ENCODE results near the gene ZNF112. TPM values are rescaled to one million over a fixed set of nuclear protein-coding genes. Genes with fewer than 3 reads are reported as not detected.

The ZNF112 gene
- total and polyA plus RNA-seq, 9 donors: 3.5 to 13.0 (median 8.2) TPM

DNA sequence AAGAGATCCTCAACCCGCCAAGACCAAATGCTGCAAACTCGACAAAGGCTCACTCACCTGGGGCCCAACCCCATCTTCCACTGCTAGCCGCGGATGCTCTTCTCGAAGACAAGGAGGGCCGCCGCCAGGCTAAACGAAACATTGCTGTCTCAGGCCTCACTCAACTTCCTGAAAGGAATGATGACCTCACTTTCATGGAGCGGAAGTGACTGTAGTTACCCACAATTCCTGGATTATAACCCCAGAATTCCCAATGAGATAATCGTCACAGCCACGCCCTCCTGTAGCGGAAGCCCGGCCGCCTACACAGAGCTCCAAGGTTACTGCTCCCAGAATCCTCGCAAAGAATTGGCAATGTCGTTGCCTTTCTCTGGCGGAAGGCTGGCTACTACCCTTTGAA, 10.5 kb upstream of the ZNF112 start:
- intact Hi-C loops (cut with DNase I): no loop called here
- Histone ChIP-seq H3K4me3 (no peak overlapping the region), H3K36me3 (no peaks in the 10 kb centered on the region), H3K27ac (no peak overlapping the region), H3K9me3 (no peaks in the 10 kb centered on the region), H3K4me1 (ENCODE audit: insufficient read depth) (no peaks in the 10 kb centered on the region), H3K27me3 (no peaks in the 10 kb centered on the region)
- no peak for DNase-seq
- TF ChIP-seq EP300 (IDR thresholded peaks at IDR 0.05): no peak
- no peak for TF ChIP-seq POLR2A (IDR thresholded peaks at IDR 0.05)
- TF ChIP-seq, protein P1, sequence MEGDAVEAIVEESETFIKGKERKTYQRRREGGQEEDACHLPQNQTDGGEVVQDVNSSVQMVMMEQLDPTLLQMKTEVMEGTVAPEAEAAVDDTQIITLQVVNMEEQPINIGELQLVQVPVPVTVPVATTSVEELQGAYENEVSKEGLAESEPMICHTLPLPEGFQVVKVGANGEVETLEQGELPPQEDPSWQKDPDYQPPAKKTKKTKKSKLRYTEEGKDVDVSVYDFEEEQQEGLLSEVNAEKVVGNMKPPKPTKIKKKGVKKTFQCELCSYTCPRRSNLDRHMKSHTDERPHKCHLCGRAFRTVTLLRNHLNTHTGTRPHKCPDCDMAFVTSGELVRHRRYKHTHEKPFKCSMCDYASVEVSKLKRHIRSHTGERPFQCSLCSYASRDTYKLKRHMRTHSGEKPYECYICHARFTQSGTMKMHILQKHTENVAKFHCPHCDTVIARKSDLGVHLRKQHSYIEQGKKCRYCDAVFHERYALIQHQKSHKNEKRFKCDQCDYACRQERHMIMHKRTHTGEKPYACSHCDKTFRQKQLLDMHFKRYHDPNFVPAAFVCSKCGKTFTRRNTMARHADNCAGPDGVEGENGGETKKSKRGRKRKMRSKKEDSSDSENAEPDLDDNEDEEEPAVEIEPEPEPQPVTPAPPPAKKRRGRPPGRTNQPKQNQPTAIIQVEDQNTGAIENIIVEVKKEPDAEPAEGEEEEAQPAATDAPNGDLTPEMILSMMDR (IDR thresholded peaks at IDR 0.05): no peak
- WGBS, 3 donors: 63 to 77% (median 71%) methylated on average over 17 of the region's 17 CpGs

GRCh38 chr19:44346556-44346955, 9.9 kb downstream of the ZNF112 start:
- WGBS, 3 donors: 88 to 93% (median 93%) methylated on average over 4 of the region's 4 CpGs

GRCh38 chr19:44345959-44346358, 10.5 kb downstream of the ZNF112 start:
- no peaks in the 10 kb centered on the region for H3K4me1 ChIP-seq (ENCODE audit: insufficient read depth)
- H3K9me3 ChIP-seq: peaks cover 0 to 25% of the 10 kb centered on the region in 2 donors
- no peak for DNase-seq
- H3K27ac ChIP-seq: no peak overlapping the region
- H3K36me3 ChIP-seq: no peaks in the 10 kb centered on the region
- intact Hi-C loops (cut with DNase I): no loop called here
- no peak overlapping the region for H3K4me3 ChIP-seq
- WGBS, 3 donors: 85 to 95% (median 89%) methylated on average over 4 of the region's 4 CpGs
- H3K27me3 ChIP-seq: no peaks in the 10 kb centered on the region
- TF ChIP-seq, protein P1 (IDR thresholded peaks at IDR 0.05): no peak
- TF ChIP-seq POLR2A (IDR thresholded peaks at IDR 0.05) (no peak), EP300 (IDR thresholded peaks at IDR 0.05) (no peak)

More at GRCh38 chr19:44346556-44346955, 9.9 kb downstream of the ZNF112 start:
- TF ChIP-seq POLR2A (IDR thresholded peaks at IDR 0.05): no peak
- TF ChIP-seq, protein P1 (IDR thresholded peaks at IDR 0.05): no peak
- no peak for TF ChIP-seq EP300 (IDR thresholded peaks at IDR 0.05)
- intact Hi-C loops (cut with DNase I): no loop called here
- Histone ChIP-seq H3K4me1 (ENCODE audit: insufficient read depth) (no peaks in the 10 kb centered on the region), H3K27ac (no peak overlapping the region), H3K36me3 (no peaks in the 10 kb centered on the region), H3K27me3 (no peaks in the 10 kb centered on the region), H3K9me3 (peaks cover 0 to 25% of the 10 kb centered on the region in 2 donors), H3K4me3 (no peak overlapping the region)
- DNase-seq: no peak

DNA sequence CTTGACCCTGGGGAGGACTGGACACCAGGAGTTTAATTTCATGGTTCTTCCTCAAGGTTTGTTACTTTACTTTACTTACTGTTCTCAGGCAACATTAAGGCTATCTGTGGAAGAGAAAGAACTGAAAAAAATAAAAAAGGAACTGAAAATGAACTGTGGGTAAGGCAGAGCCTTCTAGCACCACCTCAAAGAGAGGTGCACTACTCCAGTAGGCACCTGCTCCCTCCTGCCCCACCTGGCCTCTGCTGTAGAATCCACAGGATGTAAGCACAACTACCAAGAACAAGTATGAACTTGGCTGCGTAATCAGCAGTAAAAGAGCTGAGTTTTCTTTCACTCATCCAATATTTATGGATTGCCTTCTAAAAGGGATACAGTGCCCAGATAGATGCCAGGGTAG, 12.2 kb downstream of the ZNF112 start:
- no peak for TF ChIP-seq POLR2A (IDR thresholded peaks at IDR 0.05)
- TF ChIP-seq, protein P1 (IDR thresholded peaks at IDR 0.05): no peak
- TF ChIP-seq EP300 (IDR thresholded peaks at IDR 0.05): no peak
- 36 to 48% (median 47%) methylated on average over 1 of the region's 1 CpG for WGBS, 3 donors
- peaks cover 0 to 35% of the 10 kb centered on the region in 2 donors for H3K9me3 ChIP-seq
- H3K36me3 ChIP-seq: no peaks in the 10 kb centered on the region
- no peak overlapping the region for H3K4me3 ChIP-seq
- no peaks in the 10 kb centered on the region for H3K27me3 ChIP-seq
- intact Hi-C loops (cut with DNase I): no loop called here
- H3K27ac ChIP-seq: no peak overlapping the region
- H3K4me1 ChIP-seq (ENCODE audit: insufficient read depth): no peaks in the 10 kb centered on the region
- no peak for DNase-seq
